ENCODE results near the gene MYORG.

- TF ChIP-seq CTCF (IDR thresholded peaks at IDR 0.05; ENCODE audit: low read depth, low read length), result no peak
- TF ChIP-seq EZH2phosphoT487 (IDR thresholded peaks at IDR 0.05; ENCODE audit: low read depth), result no peak
These were observed 29.0 kb upstream of the MYORG start for GRCh38 chr9:34405719-34406118.
